ENCODE data around the gene HES6. TPM values are rescaled to one million over a fixed set of nuclear protein-coding genes. Genes with fewer than 3 reads are reported as not detected.
A peak's percentile ranks its signal among the peaks of the same experiment; 100 is the strongest.

Gene HES6, protein sequence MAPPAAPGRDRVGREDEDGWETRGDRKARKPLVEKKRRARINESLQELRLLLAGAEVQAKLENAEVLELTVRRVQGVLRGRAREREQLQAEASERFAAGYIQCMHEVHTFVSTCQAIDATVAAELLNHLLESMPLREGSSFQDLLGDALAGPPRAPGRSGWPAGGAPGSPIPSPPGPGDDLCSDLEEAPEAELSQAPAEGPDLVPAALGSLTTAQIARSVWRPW
- total RNA-seq, result 1 to 10 TPM; 2.9 to 9.0 (median 6.8) TPM

DNA sequence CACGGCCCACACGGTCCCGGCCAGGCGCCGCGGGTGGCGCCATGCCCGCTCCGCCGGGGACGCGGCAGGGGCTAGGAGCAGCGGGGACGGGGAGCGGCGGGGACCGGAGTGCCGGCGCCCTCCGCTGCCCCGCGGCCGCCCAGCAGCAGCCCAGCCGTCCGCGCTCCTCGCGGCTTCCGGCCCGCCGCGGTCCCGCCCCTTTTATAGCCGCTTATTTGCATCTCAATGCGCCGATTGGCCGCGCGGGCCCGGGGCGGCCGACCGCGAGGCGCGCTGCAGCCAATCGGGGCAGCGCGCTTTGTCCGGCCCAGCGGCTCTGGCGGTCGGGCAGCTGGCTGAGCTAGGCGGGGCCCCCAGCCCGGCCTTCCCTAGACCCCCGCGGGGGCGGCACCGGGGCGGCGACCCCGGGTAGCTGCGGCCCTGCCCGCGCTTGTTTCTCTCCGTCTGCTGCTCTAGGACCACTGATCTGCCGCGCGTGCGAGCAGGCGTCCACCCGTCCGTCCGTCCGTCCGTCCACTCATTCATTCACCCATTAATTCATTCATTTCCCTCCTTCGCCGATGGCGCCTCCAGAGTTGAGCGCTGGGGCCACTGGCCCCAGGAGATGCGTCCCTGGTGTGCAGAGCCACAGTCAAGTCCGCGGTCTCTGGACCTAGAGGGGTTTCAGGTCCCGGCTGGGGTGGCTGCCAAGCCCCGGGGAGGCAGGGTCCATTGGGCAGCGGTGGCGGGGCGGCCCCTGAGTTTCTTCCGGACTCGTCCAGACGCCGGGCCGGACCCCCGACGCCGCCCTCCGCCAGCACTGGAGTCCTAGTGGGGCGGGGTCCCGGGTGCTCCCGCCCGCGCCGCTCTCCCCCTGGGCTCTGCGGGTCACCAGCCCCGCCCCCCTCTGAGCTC lies at the start of gene HES6:
HES6 (minus strand) TSS at position 176 of the 894 bp plus-strand sequence; CDS start at position 43, 133 bp downstream.
- TF ChIP-seq, protein P1, sequence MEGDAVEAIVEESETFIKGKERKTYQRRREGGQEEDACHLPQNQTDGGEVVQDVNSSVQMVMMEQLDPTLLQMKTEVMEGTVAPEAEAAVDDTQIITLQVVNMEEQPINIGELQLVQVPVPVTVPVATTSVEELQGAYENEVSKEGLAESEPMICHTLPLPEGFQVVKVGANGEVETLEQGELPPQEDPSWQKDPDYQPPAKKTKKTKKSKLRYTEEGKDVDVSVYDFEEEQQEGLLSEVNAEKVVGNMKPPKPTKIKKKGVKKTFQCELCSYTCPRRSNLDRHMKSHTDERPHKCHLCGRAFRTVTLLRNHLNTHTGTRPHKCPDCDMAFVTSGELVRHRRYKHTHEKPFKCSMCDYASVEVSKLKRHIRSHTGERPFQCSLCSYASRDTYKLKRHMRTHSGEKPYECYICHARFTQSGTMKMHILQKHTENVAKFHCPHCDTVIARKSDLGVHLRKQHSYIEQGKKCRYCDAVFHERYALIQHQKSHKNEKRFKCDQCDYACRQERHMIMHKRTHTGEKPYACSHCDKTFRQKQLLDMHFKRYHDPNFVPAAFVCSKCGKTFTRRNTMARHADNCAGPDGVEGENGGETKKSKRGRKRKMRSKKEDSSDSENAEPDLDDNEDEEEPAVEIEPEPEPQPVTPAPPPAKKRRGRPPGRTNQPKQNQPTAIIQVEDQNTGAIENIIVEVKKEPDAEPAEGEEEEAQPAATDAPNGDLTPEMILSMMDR (IDR thresholded peaks at IDR 0.05), result peak in 2 of 6 experiments; percentile 20 to 21
- peak in 1 of 2 donors; percentile 95 for TF ChIP-seq POLR2A (IDR thresholded peaks at IDR 0.05)
- intact Hi-C loops (cut with DNase I), result loop anchor here (10.0 kb wide), 1 partner anchor 175 kb away; the partner anchor contains the start of gene SCLY
- no peaks in the 10 kb centered on the region for H3K27me3 ChIP-seq
- H3K9me3 ChIP-seq, result no peaks in the 10 kb centered on the region
- no peak within 1 kb of the TSS for H3K27ac ChIP-seq
- H3K36me3 ChIP-seq, result peaks cover under 1 to 7% of the 10 kb centered on the region in 2 donors
- DNase-seq, result peak; percentile 92 to 94
- H3K4me1 ChIP-seq, result peaks cover 10 to 17% of the 10 kb centered on the region in 2 donors
- WGBS, 2 donors, result 1 to 5% methylated on average over 20 to 42 of the region's 105 CpGs
- peak within 1 kb of the TSS in 2 of 3 donors; percentile 47 to 66 for H3K4me3 ChIP-seq (replicated peaks in 1 of 3)

DNA sequence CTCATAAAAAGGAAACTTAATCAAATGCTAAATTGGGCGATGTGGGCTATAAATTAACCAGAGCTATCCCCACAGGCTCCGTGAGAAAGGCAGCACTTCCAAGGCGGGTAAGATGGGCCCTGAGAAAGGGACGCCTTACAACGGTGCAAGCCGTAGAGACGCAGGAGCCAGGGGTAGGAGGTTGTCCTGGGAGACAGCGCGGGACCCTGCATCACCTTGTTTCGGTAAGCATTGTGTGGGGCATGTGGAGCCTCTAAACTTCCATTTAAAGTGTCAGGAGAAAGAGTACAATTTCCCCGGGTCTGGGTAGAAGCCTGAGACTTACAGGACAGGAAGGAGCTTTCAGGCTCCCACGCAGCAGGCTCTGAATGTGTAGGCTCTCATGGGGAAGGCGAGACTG lies 49.7 kb upstream of the HES6 start:
- 30 to 40% methylated on average over 13 of the region's 13 CpGs for WGBS, 2 donors
- no peaks in the 10 kb centered on the region for H3K27me3 ChIP-seq
- TF ChIP-seq, protein P1 (IDR thresholded peaks at IDR 0.05), result no peak
- TF ChIP-seq POLR2A (IDR thresholded peaks at IDR 0.05), result no peak
- H3K4me3 ChIP-seq (replicated peaks in 1 of 3), result peak overlapping the region in 1 of 3 donors; percentile 81
- no peaks in the 10 kb centered on the region for H3K36me3 ChIP-seq
- H3K27ac ChIP-seq, result peak overlapping the region in 1 of 3 donors; percentile 95
- peaks cover 29 to 51% of the 10 kb centered on the region in 2 donors for H3K4me1 ChIP-seq
- intact Hi-C loops (cut with DNase I), result no loop called here
- no peak for DNase-seq
- H3K9me3 ChIP-seq, result no peaks in the 10 kb centered on the region

DNA sequence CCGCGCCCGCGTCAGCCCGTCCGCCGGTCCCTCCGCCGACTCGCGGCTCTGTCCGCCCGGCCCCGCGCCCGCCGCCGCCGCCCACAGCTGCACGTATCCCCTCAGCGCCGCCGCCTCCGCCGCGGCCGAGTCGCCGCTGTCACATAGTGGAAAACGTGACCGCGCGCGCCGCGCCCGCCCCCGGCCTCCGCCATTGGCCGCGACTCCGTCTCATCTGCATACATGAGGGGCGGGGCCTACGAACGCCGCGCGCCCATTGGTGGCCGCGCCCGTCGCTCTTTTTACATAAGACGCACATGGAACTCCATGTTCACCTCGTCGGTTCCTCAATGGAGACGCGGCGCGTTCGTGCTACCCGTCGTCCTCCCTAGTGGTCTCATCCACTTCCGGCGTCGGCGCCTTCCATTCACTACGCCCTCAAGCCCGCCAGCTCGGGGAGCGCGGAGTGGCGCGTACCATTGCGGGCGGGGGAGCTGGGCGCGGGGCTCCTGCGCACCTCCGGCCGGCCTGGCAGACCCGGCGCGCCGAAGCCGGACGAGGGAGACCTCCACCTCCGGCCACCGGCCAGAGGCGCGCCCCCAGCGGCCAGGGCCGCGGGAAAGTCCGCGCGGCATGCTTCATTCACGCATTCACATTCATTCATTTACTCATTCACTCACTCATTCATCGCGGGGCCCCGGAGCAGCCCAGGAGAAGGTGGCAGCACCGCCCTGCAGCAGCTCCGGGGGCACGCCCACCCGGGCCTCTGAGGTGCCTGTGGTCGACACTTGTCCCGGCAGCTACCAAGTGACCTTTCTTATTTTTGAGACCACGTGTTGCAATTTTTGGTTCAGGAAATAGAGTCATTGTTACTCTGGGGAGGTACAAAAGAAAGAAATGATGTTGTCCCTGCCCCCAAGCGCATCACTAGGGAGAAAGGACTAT lies 49.1 kb upstream of the HES6 start:
- 0 to 4% methylated on average over 11 to 25 of the region's 108 CpGs for WGBS, 2 donors
- no peaks in the 10 kb centered on the region for H3K9me3 ChIP-seq
- DNase-seq, result peak; percentile 99
- intact Hi-C loops (cut with DNase I), result no loop called here
- TF ChIP-seq POLR2A (IDR thresholded peaks at IDR 0.05), result peak; percentile 54 to 82
- TF ChIP-seq, protein P1 (IDR thresholded peaks at IDR 0.05), result peak in 3 of 6 experiments; percentile 26 to 38 (median 33)
- H3K4me3 ChIP-seq (replicated peaks in 1 of 3), result peak overlapping the region; percentile 18 to 81 (median 43)
- H3K27ac ChIP-seq, result peak overlapping the region; percentile 49 to 95 (median 84)
- no peaks in the 10 kb centered on the region for H3K36me3 ChIP-seq
- H3K4me1 ChIP-seq, result peaks cover 29 to 57% of the 10 kb centered on the region in 2 donors
- H3K27me3 ChIP-seq, result no peaks in the 10 kb centered on the region

DNA sequence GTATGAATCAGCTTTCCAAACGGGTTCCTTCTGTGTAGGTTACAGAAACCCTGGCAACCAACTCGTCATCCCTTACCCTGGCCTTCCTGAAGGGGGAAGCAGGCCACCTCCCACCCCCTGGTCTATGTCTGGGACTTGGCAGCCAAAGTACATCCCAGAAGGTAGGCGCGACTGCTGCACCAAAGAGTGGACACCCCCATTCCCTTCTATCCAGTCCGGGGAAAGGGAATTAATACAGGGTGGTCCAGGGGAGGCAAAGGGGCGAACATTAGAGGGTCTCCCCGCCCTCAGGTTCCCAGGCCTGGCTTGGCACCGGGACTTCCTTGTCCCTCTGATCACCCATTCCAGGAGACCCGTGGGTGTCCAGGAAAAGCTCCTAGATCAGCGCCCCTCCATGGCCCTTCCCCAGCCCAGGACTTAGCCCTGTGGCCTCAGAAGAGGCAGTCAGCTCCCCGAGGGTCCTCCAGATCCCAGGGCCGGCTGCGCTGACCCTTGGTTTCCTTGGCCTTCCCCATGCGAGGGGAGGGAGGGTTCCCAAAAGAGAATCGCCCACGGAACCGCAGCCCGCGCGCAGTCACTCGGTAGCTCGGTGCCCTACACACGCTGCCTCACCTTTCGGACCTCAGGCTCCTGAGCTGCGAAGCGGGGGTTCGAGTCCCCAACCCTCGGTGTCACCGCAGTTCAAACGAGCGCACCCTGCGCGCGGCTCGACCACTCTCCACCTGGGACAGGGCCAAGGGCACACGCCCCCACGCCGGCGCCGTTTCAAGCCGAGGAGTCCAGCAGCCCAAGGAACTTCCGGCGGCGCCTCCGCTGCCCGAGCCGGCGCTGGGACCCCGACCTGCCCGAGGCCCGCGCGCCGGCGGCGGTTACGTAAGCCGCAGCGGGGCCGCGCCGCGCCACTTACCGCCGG lies 48.2 kb upstream of the HES6 start, which contains the start of gene PER2:
PER2 (minus strand) TSS at position 874 of the 913 bp plus-strand sequence. CDS start 10,674 bp downstream, outside the sequence.
- no peaks in the 10 kb centered on the region for H3K27me3 ChIP-seq
- peak within 1 kb of the TSS; percentile 18 to 81 (median 72) for H3K4me3 ChIP-seq (replicated peaks in 1 of 3)
- no peaks in the 10 kb centered on the region for H3K36me3 ChIP-seq
- H3K4me1 ChIP-seq, result peaks cover 38 to 66% of the 10 kb centered on the region in 2 donors
- DNase-seq, result peak; percentile 43 to 55
- H3K9me3 ChIP-seq, result no peaks in the 10 kb centered on the region
- peak within 1 kb of the TSS; percentile 84 to 96 (median 95) for H3K27ac ChIP-seq
- intact Hi-C loops (cut with DNase I), result no loop called here
- peak in 1 of 2 donors; percentile 14 for TF ChIP-seq POLR2A (IDR thresholded peaks at IDR 0.05)
- TF ChIP-seq, protein P1 (IDR thresholded peaks at IDR 0.05), result peak in 1 of 6 experiments; percentile 17
- WGBS, 2 donors, result 3 to 11% methylated on average over 10 to 14 of the region's 65 CpGs
